ENCODE measurements around the gene MED27. TPM values are rescaled to one million over a fixed set of nuclear protein-coding genes. Genes with fewer than 3 reads are reported as not detected.

MED27 gene
- total and polyA plus RNA-seq, 2 of the 13 experiments (the other 11 are each of a cell fraction or from before 2014, with no cell fraction given), result 16.9 to 19.0 TPM

GRCh38 chr9:131997779-131998178 is 81.9 kb downstream of the MED27 start:
- Histone ChIP-seq H3K79me2 (ENCODE audit: insufficient read depth, low read length) (no peaks in the 10 kb centered on the region), H2AFZ (ENCODE audit: low read length) (no peak overlapping the region), H3K9me3 (ENCODE audit: low read length) (no peaks in the 10 kb centered on the region), H3K27me3 (ENCODE audit: control insufficient read depth in 1 of 2, insufficient read depth in 2 of 2, low read length in 2 of 2) (no peaks in the 10 kb centered on the region), H3K4me2 (ENCODE audit: low read depth, low read length) (no peak overlapping the region), H3K4me3 (replicated peaks in 1 of 3; ENCODE audit: insufficient read depth in 1 of 3, low read depth in 2 of 3, low read length in 3 of 3) (no peak overlapping the region), H3K36me3 (replicated peaks in 1 of 2; ENCODE audit: control insufficient read depth in 1 of 2, insufficient read depth in 2 of 2, low read length in 2 of 2) (no peaks in the 10 kb centered on the region), H3K9ac (ENCODE audit: insufficient read depth, low read depth, low read length) (no peak overlapping the region), H3K4me1 (ENCODE audit: insufficient read depth, low read length) (no peaks in the 10 kb centered on the region), H4K20me1 (ENCODE audit: insufficient read depth, low read length) (no peaks in the 10 kb centered on the region), H3K27ac (ENCODE audit: extremely low read length, insufficient read depth, low read length) (no peak overlapping the region)
- DNase-seq (ENCODE audit: low spot score) (no peak), FAIRE-seq (no peak), ATAC-seq (no peak)
- POLR2A ChIA-PET, result no interaction called here
- intact Hi-C loops (cut with micrococcal nuclease; ENCODE audit: unreplicated experiment) (no loop called here), in situ Hi-C loops (cut with HindIII; ENCODE audit: extremely low pct_ligation_motif_present, low pct_unique_long_range_greater_than_20kb) (no loop called here)
- 96% methylated on average over 7 of the region's 7 CpGs for whole genome bisulfite sequencing (ENCODE audit: low lambda C conversion rate)
- BruUV-seq (replicated peaks), result no TSS peak
- CTCF ChIA-PET (ENCODE audit: low intra/inter-chr PET ratio, low total read pairs), result no interaction called here
- TF ChIP-seq NR3C1 (CRISPR knock-in tag; IDR thresholded peaks at IDR 0.05) (no peak), RBM22 (optimal IDR thresholded peaks at IDR 0.05; ENCODE audit: low read length) (no peak), RORA (CRISPR knock-in tag; IDR thresholded peaks at IDR 0.05) (no peak), STAT6 (CRISPR knock-in tag; IDR thresholded peaks at IDR 0.05; ENCODE audit: borderline replicate concordance) (no peak), KDM5B (CRISPR knock-in tag; IDR thresholded peaks at IDR 0.05; ENCODE audit: borderline replicate concordance) (no peak)
- TF ChIP-seq, protein P1, sequence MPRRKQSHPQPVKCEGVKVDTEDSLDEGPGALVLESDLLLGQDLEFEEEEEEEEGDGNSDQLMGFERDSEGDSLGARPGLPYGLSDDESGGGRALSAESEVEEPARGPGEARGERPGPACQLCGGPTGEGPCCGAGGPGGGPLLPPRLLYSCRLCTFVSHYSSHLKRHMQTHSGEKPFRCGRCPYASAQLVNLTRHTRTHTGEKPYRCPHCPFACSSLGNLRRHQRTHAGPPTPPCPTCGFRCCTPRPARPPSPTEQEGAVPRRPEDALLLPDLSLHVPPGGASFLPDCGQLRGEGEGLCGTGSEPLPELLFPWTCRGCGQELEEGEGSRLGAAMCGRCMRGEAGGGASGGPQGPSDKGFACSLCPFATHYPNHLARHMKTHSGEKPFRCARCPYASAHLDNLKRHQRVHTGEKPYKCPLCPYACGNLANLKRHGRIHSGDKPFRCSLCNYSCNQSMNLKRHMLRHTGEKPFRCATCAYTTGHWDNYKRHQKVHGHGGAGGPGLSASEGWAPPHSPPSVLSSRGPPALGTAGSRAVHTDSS (CRISPR knock-in tag; conservative IDR thresholded peaks at IDR 0.05), result no peak
- TF ChIP-seq, protein P2, sequence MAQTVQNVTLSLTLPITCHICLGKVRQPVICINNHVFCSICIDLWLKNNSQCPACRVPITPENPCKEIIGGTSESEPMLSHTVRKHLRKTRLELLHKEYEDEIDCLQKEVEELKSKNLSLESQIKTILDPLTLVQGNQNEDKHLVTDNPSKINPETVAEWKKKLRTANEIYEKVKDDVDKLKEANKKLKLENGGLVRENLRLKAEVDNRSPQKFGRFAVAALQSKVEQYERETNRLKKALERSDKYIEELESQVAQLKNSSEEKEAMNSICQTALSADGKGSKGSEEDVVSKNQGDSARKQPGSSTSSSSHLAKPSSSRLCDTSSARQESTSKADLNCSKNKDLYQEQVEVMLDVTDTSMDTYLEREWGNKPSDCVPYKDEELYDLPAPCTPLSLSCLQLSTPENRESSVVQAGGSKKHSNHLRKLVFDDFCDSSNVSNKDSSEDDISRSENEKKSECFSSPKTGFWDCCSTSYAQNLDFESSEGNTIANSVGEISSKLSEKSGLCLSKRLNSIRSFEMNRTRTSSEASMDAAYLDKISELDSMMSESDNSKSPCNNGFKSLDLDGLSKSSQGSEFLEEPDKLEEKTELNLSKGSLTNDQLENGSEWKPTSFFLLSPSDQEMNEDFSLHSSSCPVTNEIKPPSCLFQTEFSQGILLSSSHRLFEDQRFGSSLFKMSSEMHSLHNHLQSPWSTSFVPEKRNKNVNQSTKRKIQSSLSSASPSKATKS (CRISPR knock-in tag; IDR thresholded peaks at IDR 0.05), result no peak
- TF ChIP-seq, protein P3, sequence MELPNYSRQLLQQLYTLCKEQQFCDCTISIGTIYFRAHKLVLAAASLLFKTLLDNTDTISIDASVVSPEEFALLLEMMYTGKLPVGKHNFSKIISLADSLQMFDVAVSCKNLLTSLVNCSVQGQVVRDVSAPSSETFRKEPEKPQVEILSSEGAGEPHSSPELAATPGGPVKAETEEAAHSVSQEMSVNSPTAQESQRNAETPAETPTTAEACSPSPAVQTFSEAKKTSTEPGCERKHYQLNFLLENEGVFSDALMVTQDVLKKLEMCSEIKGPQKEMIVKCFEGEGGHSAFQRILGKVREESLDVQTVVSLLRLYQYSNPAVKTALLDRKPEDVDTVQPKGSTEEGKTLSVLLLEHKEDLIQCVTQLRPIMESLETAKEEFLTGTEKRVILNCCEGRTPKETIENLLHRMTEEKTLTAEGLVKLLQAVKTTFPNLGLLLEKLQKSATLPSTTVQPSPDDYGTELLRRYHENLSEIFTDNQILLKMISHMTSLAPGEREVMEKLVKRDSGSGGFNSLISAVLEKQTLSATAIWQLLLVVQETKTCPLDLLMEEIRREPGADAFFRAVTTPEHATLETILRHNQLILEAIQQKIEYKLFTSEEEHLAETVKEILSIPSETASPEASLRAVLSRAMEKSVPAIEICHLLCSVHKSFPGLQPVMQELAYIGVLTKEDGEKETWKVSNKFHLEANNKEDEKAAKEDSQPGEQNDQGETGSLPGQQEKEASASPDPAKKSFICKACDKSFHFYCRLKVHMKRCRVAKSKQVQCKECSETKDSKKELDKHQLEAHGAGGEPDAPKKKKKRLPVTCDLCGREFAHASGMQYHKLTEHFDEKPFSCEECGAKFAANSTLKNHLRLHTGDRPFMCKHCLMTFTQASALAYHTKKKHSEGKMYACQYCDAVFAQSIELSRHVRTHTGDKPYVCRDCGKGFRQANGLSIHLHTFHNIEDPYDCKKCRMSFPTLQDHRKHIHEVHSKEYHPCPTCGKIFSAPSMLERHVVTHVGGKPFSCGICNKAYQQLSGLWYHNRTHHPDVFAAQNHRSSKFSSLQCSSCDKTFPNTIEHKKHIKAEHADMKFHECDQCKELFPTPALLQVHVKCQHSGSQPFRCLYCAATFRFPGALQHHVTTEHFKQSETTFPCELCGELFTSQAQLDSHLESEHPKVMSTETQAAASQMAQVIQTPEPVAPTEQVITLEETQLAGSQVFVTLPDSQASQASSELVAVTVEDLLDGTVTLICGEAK (IDR thresholded peaks at IDR 0.05), result no peak
- TF ChIP-seq, protein P3 (CRISPR knock-in tag; IDR thresholded peaks at IDR 0.05), result no peak
